ENCODE results near the gene ZNF407. TPM values are rescaled to one million over a fixed set of nuclear protein-coding genes. Genes with fewer than 3 reads are reported as not detected.

ZNF407 gene
- total and polyA plus RNA-seq, 2 of the 13 experiments (the other 11 are each of a cell fraction or from before 2014, with no cell fraction given): 2.3 to 8.7 TPM

GRCh38 chr18:75043478-75043877 is 445.8 kb downstream of the ZNF407 start:
- H3K9ac ChIP-seq (ENCODE audit: insufficient read depth, low read depth, low read length): no peak overlapping the region
- in situ Hi-C loops (cut with HindIII; ENCODE audit: extremely low pct_ligation_motif_present, low pct_unique_long_range_greater_than_20kb): no loop called here
- H2AFZ ChIP-seq (ENCODE audit: low read length): no peak overlapping the region
- 83% methylated on average over 4 of the region's 4 CpGs for WGBS (ENCODE audit: low lambda C conversion rate)
- ATAC-seq (no peak), DNase-seq (ENCODE audit: low spot score) (no peak), FAIRE-seq (no peak)
- no TSS peak for BruUV-seq (replicated peaks)
- intact Hi-C loops (cut with micrococcal nuclease; ENCODE audit: unreplicated experiment): no loop called here
- POLR2A ChIA-PET: no interaction called here
- H3K36me3 ChIP-seq (replicated peaks in 1 of 2; ENCODE audit: control insufficient read depth in 1 of 2, insufficient read depth in 2 of 2, low read length in 2 of 2): no peaks in the 10 kb centered on the region
- H3K4me1 ChIP-seq (ENCODE audit: insufficient read depth, low read length): no peaks in the 10 kb centered on the region
- no peak for TF ChIP-seq CCDC6 (CRISPR knock-in tag; IDR thresholded peaks at IDR 0.05)
- TF ChIP-seq, protein P1, sequence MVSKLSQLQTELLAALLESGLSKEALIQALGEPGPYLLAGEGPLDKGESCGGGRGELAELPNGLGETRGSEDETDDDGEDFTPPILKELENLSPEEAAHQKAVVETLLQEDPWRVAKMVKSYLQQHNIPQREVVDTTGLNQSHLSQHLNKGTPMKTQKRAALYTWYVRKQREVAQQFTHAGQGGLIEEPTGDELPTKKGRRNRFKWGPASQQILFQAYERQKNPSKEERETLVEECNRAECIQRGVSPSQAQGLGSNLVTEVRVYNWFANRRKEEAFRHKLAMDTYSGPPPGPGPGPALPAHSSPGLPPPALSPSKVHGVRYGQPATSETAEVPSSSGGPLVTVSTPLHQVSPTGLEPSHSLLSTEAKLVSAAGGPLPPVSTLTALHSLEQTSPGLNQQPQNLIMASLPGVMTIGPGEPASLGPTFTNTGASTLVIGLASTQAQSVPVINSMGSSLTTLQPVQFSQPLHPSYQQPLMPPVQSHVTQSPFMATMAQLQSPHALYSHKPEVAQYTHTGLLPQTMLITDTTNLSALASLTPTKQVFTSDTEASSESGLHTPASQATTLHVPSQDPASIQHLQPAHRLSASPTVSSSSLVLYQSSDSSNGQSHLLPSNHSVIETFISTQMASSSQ (IDR thresholded peaks at IDR 0.05; ENCODE audit: low read depth): no peak
- TF ChIP-seq, protein P1 (CRISPR knock-in tag; IDR thresholded peaks at IDR 0.05; ENCODE audit: borderline replicate concordance): no peak
- TF ChIP-seq ZNF766 (CRISPR knock-in tag; IDR thresholded peaks at IDR 0.05; ENCODE audit: borderline replicate concordance): no peak
- TF ChIP-seq ZNF142 (CRISPR knock-in tag; IDR thresholded peaks at IDR 0.05): no peak
- no peak for TF ChIP-seq WIZ (CRISPR knock-in tag; IDR thresholded peaks at IDR 0.05)
- TF ChIP-seq, protein P2, sequence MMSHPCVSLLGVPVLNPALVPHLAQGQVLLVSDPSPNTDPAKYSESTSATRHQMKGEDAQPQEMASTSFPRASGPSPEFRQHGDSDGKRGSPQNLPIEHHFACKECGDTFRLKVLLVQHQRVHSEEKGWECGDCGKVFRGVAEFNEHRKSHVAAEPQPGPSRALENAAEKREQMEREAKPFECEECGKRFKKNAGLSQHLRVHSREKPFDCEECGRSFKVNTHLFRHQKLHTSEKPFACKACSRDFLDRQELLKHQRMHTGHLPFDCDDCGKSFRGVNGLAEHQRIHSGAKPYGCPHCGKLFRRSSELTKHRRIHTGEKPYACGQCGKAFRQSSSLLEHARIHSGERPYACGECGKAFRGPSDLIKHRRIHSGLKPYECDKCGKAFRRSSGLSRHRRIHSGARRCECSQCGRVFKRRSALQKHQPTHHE (CRISPR knock-in tag; IDR thresholded peaks at IDR 0.05; ENCODE audit: borderline replicate concordance): no peak
- no peak for TF ChIP-seq FLYWCH1 (CRISPR knock-in tag; IDR thresholded peaks at IDR 0.05)
- TF ChIP-seq CREB1 (IDR thresholded peaks at IDR 0.05): no peak
- no peak for TF ChIP-seq CREB1 (CRISPR knock-in tag; IDR thresholded peaks at IDR 0.05)
- TF ChIP-seq ZKSCAN5 (CRISPR knock-in tag; IDR thresholded peaks at IDR 0.05): no peak
- TF ChIP-seq POLR2A (IDR thresholded peaks at IDR 0.05; ENCODE audit: insufficient read depth in 1 of 2, low read depth in 2 of 2, low read length in 2 of 2): no peak
- no peak for TF ChIP-seq ZMAT3 (CRISPR knock-in tag; conservative IDR thresholded peaks at IDR 0.05)
- no peak for TF ChIP-seq ZEB1 (IDR thresholded peaks at IDR 0.05; ENCODE audit: insufficient replicate concordance, low read depth)
- no peaks in the 10 kb centered on the region for H3K27me3 ChIP-seq (ENCODE audit: control insufficient read depth in 1 of 2, insufficient read depth in 2 of 2, low read length in 2 of 2)
- no peak overlapping the region for H3K4me2 ChIP-seq (ENCODE audit: low read depth, low read length)
- CTCF ChIA-PET (ENCODE audit: low intra/inter-chr PET ratio, low total read pairs): no interaction called here
- H3K27ac ChIP-seq (ENCODE audit: extremely low read length, insufficient read depth, low read length): no peak overlapping the region
- H3K4me3 ChIP-seq (replicated peaks in 1 of 3; ENCODE audit: insufficient read depth in 1 of 3, low read depth in 2 of 3, low read length in 3 of 3): no peak overlapping the region
- H3K79me2 ChIP-seq (ENCODE audit: insufficient read depth, low read length): no peaks in the 10 kb centered on the region
- H3K9me3 ChIP-seq (ENCODE audit: low read length): no peaks in the 10 kb centered on the region
- no peaks in the 10 kb centered on the region for H4K20me1 ChIP-seq (ENCODE audit: insufficient read depth, low read length)
